Body of pancreas (tissue), 4 donors: Measurements from ENCODE around the gene CHCHD10.

Experiments used
- POLR2A ChIP-seq, 3 donors: fragments of 450-650 bp; IDR thresholded peaks; one replicate each; pipeline ENCODE4 v1.6.1; 2016; ENCODE audit warnings: antibody characterized with exemption in 3 of 3, mild to moderate bottlenecking in 2 of 3
- TF ChIP-seq, protein P1 (sequence below), 7 experiments: fragments of 450-650 bp in 4 of 7; fragments of 200-600 bp in 3 of 7; sonication (generic) in 3 of 7; IDR thresholded peaks; one replicate each; pipeline ENCODE4 v1.5.1; 2016 to 2019; ENCODE audit warnings: antibody characterized with exemption in 7 of 7

DNA sequence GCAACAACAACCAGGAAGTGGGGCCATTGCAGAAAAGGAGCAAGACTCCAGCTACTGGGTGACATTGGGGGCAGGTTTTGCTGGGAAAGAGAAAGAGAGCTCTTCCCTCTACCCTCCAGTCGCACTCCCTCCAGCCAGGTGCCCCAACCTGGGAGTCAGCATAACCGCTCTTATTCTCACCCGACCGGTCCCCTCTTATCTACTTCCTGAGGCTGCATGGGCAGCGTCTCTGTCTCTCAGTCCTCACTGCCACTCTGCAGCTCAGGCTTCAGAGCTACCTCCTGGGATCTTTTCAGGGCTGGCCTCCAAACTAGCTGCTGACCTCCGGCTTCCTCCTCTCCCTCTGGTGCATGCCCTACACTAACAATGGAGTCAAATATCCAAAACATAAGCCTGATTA lies 22.0 kb downstream of the CHCHD10 start:
- TF ChIP-seq, protein P1, sequence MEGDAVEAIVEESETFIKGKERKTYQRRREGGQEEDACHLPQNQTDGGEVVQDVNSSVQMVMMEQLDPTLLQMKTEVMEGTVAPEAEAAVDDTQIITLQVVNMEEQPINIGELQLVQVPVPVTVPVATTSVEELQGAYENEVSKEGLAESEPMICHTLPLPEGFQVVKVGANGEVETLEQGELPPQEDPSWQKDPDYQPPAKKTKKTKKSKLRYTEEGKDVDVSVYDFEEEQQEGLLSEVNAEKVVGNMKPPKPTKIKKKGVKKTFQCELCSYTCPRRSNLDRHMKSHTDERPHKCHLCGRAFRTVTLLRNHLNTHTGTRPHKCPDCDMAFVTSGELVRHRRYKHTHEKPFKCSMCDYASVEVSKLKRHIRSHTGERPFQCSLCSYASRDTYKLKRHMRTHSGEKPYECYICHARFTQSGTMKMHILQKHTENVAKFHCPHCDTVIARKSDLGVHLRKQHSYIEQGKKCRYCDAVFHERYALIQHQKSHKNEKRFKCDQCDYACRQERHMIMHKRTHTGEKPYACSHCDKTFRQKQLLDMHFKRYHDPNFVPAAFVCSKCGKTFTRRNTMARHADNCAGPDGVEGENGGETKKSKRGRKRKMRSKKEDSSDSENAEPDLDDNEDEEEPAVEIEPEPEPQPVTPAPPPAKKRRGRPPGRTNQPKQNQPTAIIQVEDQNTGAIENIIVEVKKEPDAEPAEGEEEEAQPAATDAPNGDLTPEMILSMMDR (IDR thresholded peaks at IDR 0.05): no peak
- no peak for TF ChIP-seq POLR2A (IDR thresholded peaks at IDR 0.05)
